Karpas-422 (cell line): Measurements from ENCODE around the gene AGRN. TPM values are rescaled to one million over a fixed set of nuclear protein-coding genes. Genes with fewer than 3 reads are reported as not detected.

Experiments used
- DNase-seq: peaks from one replicate; pipeline ENCODE4 v3.0.0-alpha.2; 2015
- H2AFZ ChIP-seq: fragments of 200-600 bp; sonication (generic); 2 replicates; pipeline ENCODE4 v1.6.1; 2014; ENCODE audit warnings: antibody characterized with exemption, low read length, mixed read lengths
- H3K27ac ChIP-seq: fragments of 200-600 bp; sonication (generic); 2 replicates; pipeline ENCODE4 v1.5.1; 2014; ENCODE audit warnings: mild to moderate bottlenecking, low read length, moderate library complexity
- H3K27me3 ChIP-seq: fragments of 200-600 bp; sonication (generic); 2 replicates; pipeline ENCODE4 v1.6.1; 2014; ENCODE audit warnings: low read length, mixed read lengths
- H3K36me3 ChIP-seq: fragments of 200-600 bp; sonication (generic); 2 replicates; pipeline ENCODE4 v1.6.1; 2014; ENCODE audit warnings: low read length, mixed read lengths; ENCODE audit not compliant: insufficient read depth
- H3K4me1 ChIP-seq: fragments of 200-600 bp; sonication (generic); 2 replicates; pipeline ENCODE4 v1.6.1; 2014; ENCODE audit warnings: mild to moderate bottlenecking, low read length, mixed read lengths
- H3K4me2 ChIP-seq: fragments of 200-600 bp; sonication (generic); 2 replicates; pipeline ENCODE4 v1.6.1; 2014; ENCODE audit warnings: low read length, low read depth, mild to moderate bottlenecking; ENCODE audit not compliant: poor library complexity, severe bottlenecking
- H3K4me3 ChIP-seq: fragments of 200-600 bp; sonication (generic); 2 replicates; pipeline ENCODE4 v1.5.1; 2014; ENCODE audit warnings: mild to moderate bottlenecking, antibody characterized with exemption, low read length, mixed read lengths
- H3K79me2 ChIP-seq: fragments of 200-600 bp; sonication (generic); 2 replicates; pipeline ENCODE4 v1.6.1; 2014; ENCODE audit warnings: mild to moderate bottlenecking, low read length, mixed read lengths
- H3K9ac ChIP-seq: fragments of 200-600 bp; sonication (generic); 2 replicates; pipeline ENCODE4 v1.6.0; 2014; ENCODE audit warnings: low read length
- H3K9me2 ChIP-seq: fragments of 200-600 bp; sonication (generic), shearing (Covaris generic); replicated peaks from 2 replicates; pipeline ENCODE4 v1.6.0; 2014; ENCODE audit warnings: mild to moderate bottlenecking, low read length, moderate library complexity; ENCODE audit not compliant: insufficient read depth
- H3K9me3 ChIP-seq: fragments of 300-700, 200-600 bp; sonication (generic); 2 replicates; pipeline ENCODE4 v1.6.1; 2014; ENCODE audit warnings: low read length, mixed read lengths
- H4K20me1 ChIP-seq: fragments of 200-600 bp; sonication (generic); 2 replicates; pipeline ENCODE4 v1.6.1; 2014; ENCODE audit warnings: mild to moderate bottlenecking, antibody characterized with exemption, low read length, low read depth; ENCODE audit not compliant: insufficient read depth
- total RNA-seq: library from RNA; depleted of rRNA; stranded (reverse); fragments of >200 nt; shearing (Covaris generic); gene quantifications from 2 replicates; pipeline ENCODE4 v1.2.3, GENCODE V29; 2014; ENCODE audit warnings: low replicate concordance

The AGRN gene
- total RNA-seq, 1 experiment from 2014 or later: 2.4 TPM

GRCh38 chr1:1068517-1069055 lies 48.7 kb downstream of the AGRN start:
- no peaks in the 10 kb centered on the region for H3K9me3 ChIP-seq
- DNase-seq: no peak
- no peak overlapping the region for H3K27ac ChIP-seq
- H3K27me3 ChIP-seq: no peaks in the 10 kb centered on the region
- peaks cover 5% of the 10 kb centered on the region for H3K4me1 ChIP-seq
- no peaks in the 10 kb centered on the region for H3K36me3 ChIP-seq
- no peaks in the 10 kb centered on the region for H3K9me2 ChIP-seq
- H3K4me2 ChIP-seq: no peak overlapping the region
- H3K9ac ChIP-seq: no peak overlapping the region
- no peaks in the 10 kb centered on the region for H3K79me2 ChIP-seq
- no peak overlapping the region for H2AFZ ChIP-seq
- H3K4me3 ChIP-seq: no peak overlapping the region
- H4K20me1 ChIP-seq: 0 out of 2 replicates have a peak, but pooled peaks cover 6% of the 10 kb centered on the region

DNA sequence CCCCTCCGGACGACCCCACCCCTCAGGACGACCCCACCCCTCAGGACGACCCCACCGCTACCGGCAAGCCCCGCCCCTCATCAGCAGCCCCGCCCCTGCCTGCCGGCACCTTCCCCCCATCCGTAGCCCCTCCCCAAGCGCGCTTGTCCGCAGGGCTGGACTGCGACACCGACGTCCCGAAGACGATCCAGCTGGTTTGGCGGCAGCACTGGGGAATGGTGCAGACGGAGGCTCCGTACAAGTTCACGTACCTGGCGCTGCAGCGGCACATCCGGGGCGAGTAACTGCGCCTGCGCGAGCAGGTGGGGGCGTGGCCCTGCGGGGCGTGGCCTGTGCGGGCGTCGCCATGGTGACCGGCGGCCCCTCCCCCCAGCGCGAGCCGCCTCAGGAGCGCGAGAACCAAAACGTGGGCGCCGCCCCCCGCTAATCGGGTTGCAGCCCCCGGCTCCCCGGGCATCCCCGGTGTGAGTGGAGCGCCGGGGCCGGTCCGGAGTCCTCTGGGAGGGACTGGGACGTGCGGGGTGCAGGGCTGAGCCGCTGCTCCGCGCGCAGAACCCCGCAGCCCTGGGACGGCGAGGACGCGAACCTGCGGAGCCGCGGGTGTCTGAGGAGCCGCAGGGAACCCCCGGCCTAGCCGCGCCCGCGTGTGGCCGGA lies 49.3 kb downstream of the AGRN start:
- Histone ChIP-seq H2AFZ (no peak overlapping the region), H3K4me2 (no peak overlapping the region), H4K20me1 (0 out of 2 replicates have a peak, but pooled peaks cover 3% of the 10 kb centered on the region), H3K9me2 (no peaks in the 10 kb centered on the region), H3K9ac (no peak overlapping the region), H3K27ac (no peak overlapping the region), H3K36me3 (no peaks in the 10 kb centered on the region), H3K27me3 (no peaks in the 10 kb centered on the region), H3K4me3 (no peak overlapping the region), H3K4me1 (peaks cover 2% of the 10 kb centered on the region), H3K79me2 (no peaks in the 10 kb centered on the region), H3K9me3 (no peaks in the 10 kb centered on the region)
- no peak for DNase-seq

DNA sequence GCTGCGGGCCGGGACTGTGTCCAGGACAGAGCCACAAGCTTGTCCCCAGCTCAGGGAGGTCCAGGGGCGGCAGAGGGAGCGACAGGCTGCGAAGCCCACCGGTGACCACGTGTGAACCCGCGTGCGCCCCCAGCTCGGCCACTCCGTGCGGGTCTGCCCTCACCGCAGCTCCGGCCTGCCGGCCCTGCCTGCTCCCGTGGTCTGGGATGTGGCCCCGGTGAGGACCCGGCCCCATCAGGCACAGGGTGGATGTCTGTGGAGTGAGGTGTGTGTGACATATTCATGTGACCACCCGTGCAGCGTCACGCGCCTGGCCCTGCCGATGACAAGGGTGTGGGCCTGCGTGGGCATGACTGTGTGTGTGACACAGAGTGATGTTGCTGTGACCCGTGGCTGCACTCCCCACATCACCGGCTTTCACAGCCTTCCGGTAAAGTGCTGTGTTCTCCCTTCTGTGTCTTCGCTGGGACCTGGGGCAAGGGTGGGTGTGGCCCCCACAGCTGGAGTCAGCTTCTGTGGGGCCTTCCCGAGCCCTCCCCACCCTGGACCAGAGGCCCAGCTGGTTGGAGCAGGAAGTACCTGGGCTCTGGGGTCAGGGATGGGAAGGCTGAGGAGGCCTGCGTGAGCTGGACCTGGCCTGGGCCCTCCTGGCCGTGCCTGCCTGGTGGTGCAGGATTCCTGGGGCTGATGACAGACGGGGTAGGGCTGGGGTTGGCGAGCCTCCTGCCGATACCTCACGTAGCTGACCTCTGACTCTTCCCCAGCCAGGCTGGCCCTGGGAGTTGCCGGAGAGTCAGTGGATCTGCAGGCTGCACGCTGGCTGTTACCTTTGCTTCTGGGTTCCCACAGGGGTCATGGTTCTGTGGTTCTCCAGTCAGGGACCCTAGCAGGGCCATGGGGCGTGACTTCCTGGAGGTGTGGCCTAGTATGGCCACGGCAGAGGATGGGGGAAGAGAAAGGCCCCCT lies 50.1 kb downstream of the AGRN start:
- Histone ChIP-seq H3K4me3 (no peak overlapping the region), H3K9me2 (no peaks in the 10 kb centered on the region), H4K20me1 (no peaks in the 10 kb centered on the region), H3K36me3 (no peaks in the 10 kb centered on the region), H3K27me3 (no peaks in the 10 kb centered on the region), H3K4me2 (no peak overlapping the region), H3K27ac (no peak overlapping the region), H3K9me3 (no peaks in the 10 kb centered on the region), H3K79me2 (no peaks in the 10 kb centered on the region), H3K9ac (no peak overlapping the region), H3K4me1 (no peaks in the 10 kb centered on the region; the same call in 1 of the 2 replicates), H2AFZ (no peak overlapping the region)
- DNase-seq: no peak

DNA sequence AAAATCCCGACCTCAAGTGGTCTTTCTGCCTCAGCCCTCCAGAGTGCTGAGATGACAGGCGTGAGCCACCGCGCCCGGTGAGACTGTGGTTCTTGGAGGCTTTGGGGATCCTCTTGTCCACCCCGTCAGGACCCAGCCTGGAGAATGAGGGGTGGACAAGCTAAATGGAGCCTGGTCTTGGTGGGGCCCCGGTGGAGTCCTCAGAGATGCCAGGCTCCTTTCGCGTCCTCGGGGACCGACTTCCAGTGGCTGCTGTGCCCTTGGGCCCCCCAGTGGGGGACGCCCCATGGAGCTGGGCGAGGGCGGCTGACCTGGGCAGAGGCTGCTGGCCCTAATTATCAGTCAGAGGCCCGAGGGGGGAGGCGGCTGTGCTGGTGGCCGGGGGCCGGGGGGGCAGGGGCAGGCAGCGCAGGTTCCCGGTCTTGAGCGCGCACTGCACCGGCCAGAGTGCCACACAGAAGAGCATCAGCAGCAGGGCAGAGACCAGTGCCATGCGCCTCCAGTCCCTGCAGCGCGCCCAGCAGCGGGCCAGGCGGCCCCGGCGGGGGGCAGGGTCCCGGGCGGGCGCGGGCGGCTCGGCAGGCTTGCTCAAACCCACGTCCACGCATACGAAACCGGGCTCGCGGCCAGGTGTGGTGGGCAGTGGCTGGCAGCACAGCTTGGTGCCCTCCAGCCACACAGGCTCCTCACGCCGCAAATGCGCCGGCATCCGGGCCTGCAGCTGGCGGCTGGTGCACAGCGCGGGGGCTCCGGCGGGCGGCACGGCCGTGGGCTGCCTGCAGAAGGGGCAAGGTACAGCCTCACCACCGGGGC lies 51.8 kb downstream of the AGRN start:
- H3K36me3 ChIP-seq: no peaks in the 10 kb centered on the region
- no peak overlapping the region for H3K27ac ChIP-seq
- no peak overlapping the region for H2AFZ ChIP-seq
- H3K4me2 ChIP-seq: no peak overlapping the region
- no peaks in the 10 kb centered on the region for H3K27me3 ChIP-seq
- no peaks in the 10 kb centered on the region for H3K9me3 ChIP-seq
- H3K9ac ChIP-seq: no peak overlapping the region
- H3K4me1 ChIP-seq: no peaks in the 10 kb centered on the region; the same call in 1 of the 2 replicates
- H4K20me1 ChIP-seq: no peaks in the 10 kb centered on the region
- H3K4me3 ChIP-seq: no peak overlapping the region
- DNase-seq: no peak
- no peaks in the 10 kb centered on the region for H3K9me2 ChIP-seq
- H3K79me2 ChIP-seq: no peaks in the 10 kb centered on the region

GRCh38 chr1:1072299-1072848 lies 52.5 kb downstream of the AGRN start:
- Histone ChIP-seq H3K79me2 (no peaks in the 10 kb centered on the region), H2AFZ (no peak overlapping the region), H3K4me3 (no peak overlapping the region), H4K20me1 (no peaks in the 10 kb centered on the region), H3K4me1 (no peaks in the 10 kb centered on the region), H3K9me3 (no peaks in the 10 kb centered on the region), H3K36me3 (no peaks in the 10 kb centered on the region), H3K27me3 (no peaks in the 10 kb centered on the region), H3K9ac (no peak overlapping the region), H3K4me2 (no peak overlapping the region), H3K9me2 (no peaks in the 10 kb centered on the region), H3K27ac (no peak overlapping the region)
- no peak for DNase-seq

- no peak for DNase-seq
- no peak overlapping the region for H3K9ac ChIP-seq
- no peaks in the 10 kb centered on the region for H3K4me1 ChIP-seq
- H3K9me2 ChIP-seq: no peaks in the 10 kb centered on the region
- no peaks in the 10 kb centered on the region for H3K79me2 ChIP-seq
- no peaks in the 10 kb centered on the region for H4K20me1 ChIP-seq
- no peak overlapping the region for H2AFZ ChIP-seq
- no peak overlapping the region for H3K4me2 ChIP-seq
- no peaks in the 10 kb centered on the region for H3K27me3 ChIP-seq
- H3K27ac ChIP-seq: no peak overlapping the region
- H3K36me3 ChIP-seq: no peaks in the 10 kb centered on the region
- no peak overlapping the region for H3K4me3 ChIP-seq
- H3K9me3 ChIP-seq: no peaks in the 10 kb centered on the region
Measured at GRCh38 chr1:1072849-1073742, 53.2 kb downstream of the AGRN start.
